Activated CD4-positive, alpha-beta T cell treated with anti-CD3 and anti-CD28 coated beads, Interleukin-2, Interleukin-6, amounts not matched to agents 100 ng/mL and 50 ng/mL, durations not matched to agents 16 hours and 8 hours (primary cell): ENCODE results near the gene MFGE8.
"Not testable (repeated sequence)": the region's sequence is repeated elsewhere in the genome, so short reads cannot be mapped to it uniquely, and the experiment has no call there.

Experiments used
- DNase-seq: peaks from one replicate; pipeline ENCODE4 v3.0.0-alpha.2; 2020

Gene MFGE8

GRCh38 chr15:88913017-88913849 is at the start of gene MFGE8:
Gene MFGE8, minus strand, starts transcription at chr15:88913379. Its CDS starts 60 bp downstream, at chr15:88913319.
- DNase-seq, result peak; percentile 73

GRCh38 chr15:88959445-88959844 is 46.3 kb upstream of the MFGE8 start:
- no peak for DNase-seq

- no peak for DNase-seq
Observed at GRCh38 chr15:88956906-88957305, 43.7 kb upstream of the MFGE8 start.

GRCh38 chr15:88956263-88956662 is 43.1 kb upstream of the MFGE8 start:
- no peak for DNase-seq

GRCh38 chr15:88954431-88955277 is 41.5 kb upstream of the MFGE8 start:
- DNase-seq, result no peak

GRCh38 chr15:88950600-88951160 is 37.5 kb upstream of the MFGE8 start:
- no peak for DNase-seq

- DNase-seq, result no peak
Observed at GRCh38 chr15:88949734-88950400, 36.7 kb upstream of the MFGE8 start.

GRCh38 chr15:88940110-88940675 is 27.0 kb upstream of the MFGE8 start:
- no peak for DNase-seq

GRCh38 chr15:88939486-88939806 is 26.3 kb upstream of the MFGE8 start:
- DNase-seq, result no peak

- DNase-seq, result no peak
Observed at GRCh38 chr15:88938802-88939485, 25.8 kb upstream of the MFGE8 start.

GRCh38 chr15:88934449-88934848 is 21.3 kb upstream of the MFGE8 start:
- DNase-seq, result not testable (repeated sequence)

GRCh38 chr15:88932875-88933330 is 19.7 kb upstream of the MFGE8 start:
- DNase-seq, result no peak

GRCh38 chr15:88932271-88932874 is 19.2 kb upstream of the MFGE8 start:
- DNase-seq, result no peak

GRCh38 chr15:88930579-88930978 is 17.4 kb upstream of the MFGE8 start:
- no peak for DNase-seq

GRCh38 chr15:88929358-88930098 is 16.3 kb upstream of the MFGE8 start:
- not testable (repeated sequence) for DNase-seq

GRCh38 chr15:88928192-88928591 is 15.0 kb upstream of the MFGE8 start:
- not testable (repeated sequence) for DNase-seq

- not testable (repeated sequence) for DNase-seq
Observed at GRCh38 chr15:88925648-88926047, 12.5 kb upstream of the MFGE8 start.

- DNase-seq, result peak; percentile 89
Observed at GRCh38 chr15:88920892-88921435, 7.8 kb upstream of the MFGE8 start.

GRCh38 chr15:88920186-88920891 is 7.2 kb upstream of the MFGE8 start:
- peak; percentile 75 for DNase-seq

- DNase-seq, result peak; percentile 89
Observed at GRCh38 chr15:88918738-88919137, 5.6 kb upstream of the MFGE8 start.
